HCT116 (cell line): ENCODE measurements around the gene RNU6-9. TPM values are rescaled to one million over a fixed set of nuclear protein-coding genes. Genes with fewer than 3 reads are reported as not detected.

Experiments
- ATAC-seq: fragments of 200-7000 bp; cut with Tn5 transposase; 2 replicates; pipeline ENCODE4 v1.9.1; 2020; ENCODE audit warnings: mild to moderate bottlenecking, moderate library complexity
- BruUV-seq: library from RNA; stranded (reverse); fragments of 400-500 nt; replicated peaks from 2 replicates; lab custom pipeline; 2021; lab: Mats Ljungman, UMichigan
- CTCF ChIA-PET: fragments of 300-600 bp; sonication (Branson Sonifier 250); formaldehyde crosslinking; loops from one replicate; lab custom pipeline; 2021; ENCODE audit warnings: antibody characterized with exemption; lab: Charles Lee
- POLR2A ChIA-PET: fragments of 300-600, 350-600 bp; sonication (Branson Sonifier 250); formaldehyde crosslinking; loops from one replicate; lab custom pipeline; 2021; ENCODE audit warnings: antibody characterized with exemption; lab: Charles Lee
- RAD21 ChIA-PET, 2 experiments: fragments of 300-600 bp; sonication (Branson Sonifier 250); formaldehyde crosslinking; loops; one replicate each; lab custom pipeline; 2023; ENCODE audit warnings: low total read pairs in 2 of 2; ENCODE audit not compliant: uncharacterized antibody in 2 of 2, unreplicated experiment in 2 of 2, low non-redundant PET in 1 of 2; lab: Charles Lee
- DNase-seq: peaks from one replicate; pipeline ENCODE4 v3.0.0-alpha.2; 2010; ENCODE audit warnings: low read depth, low spot score
- H2AFZ ChIP-seq: fragments of 200-600 bp; shearing (Covaris generic), sonication (generic); 2 replicates; pipeline ENCODE4 v1.6.1; 2017; ENCODE audit warnings: low read depth, mixed run types, mixed read lengths, antibody characterized with exemption, low read length; ENCODE audit not compliant: poor library complexity, severe bottlenecking
- H3K27ac ChIP-seq: 2 replicates; pipeline ENCODE4 v1.5.1; 2012; ENCODE audit warnings: low read depth, low read length
- H3K27me3 ChIP-seq: fragments of 200-600 bp; sonication (generic); 2 replicates; pipeline ENCODE4 v1.6.1; 2016; ENCODE audit warnings: mixed run types, low read length, mixed read lengths; ENCODE audit not compliant: insufficient read depth
- H3K36me3 ChIP-seq, 2 experiments: fragments of 200-500 bp in 1 of 2; fragments of 200-600 bp in 1 of 2; sonication (Bioruptor generic) in 1 of 2; sonication (generic) in 1 of 2; 2 replicates each; pipeline versions ENCODE4 v1.5.1 to v1.6.1; 2014 to 2016; ENCODE audit warnings: low read length in 2 of 2, inconsistent platforms in 1 of 2, mixed read lengths in 1 of 2, mixed run types in 1 of 2; ENCODE audit not compliant: insufficient read depth in 2 of 2, control insufficient read depth in 1 of 2
- H3K4me1 ChIP-seq, 2 experiments: fragments of 200-600 bp in 1 of 2; sonication (generic) in 1 of 2; 2 replicates each; pipeline versions ENCODE4 v1.5.1 to v1.6.1; 2012 to 2017; ENCODE audit warnings: low read length in 2 of 2, inconsistent platforms in 1 of 2, mild to moderate bottlenecking in 1 of 2, mixed read lengths in 1 of 2, mixed run types in 1 of 2, moderate library complexity in 1 of 2; ENCODE audit not compliant: insufficient read depth in 2 of 2, control insufficient read depth in 1 of 2
- H3K4me2 ChIP-seq: fragments of 200-600 bp; sonication (generic); 2 replicates; pipeline ENCODE4 v1.6.1; 2017; ENCODE audit warnings: mixed run types, low read length, mixed read lengths
- H3K4me3 ChIP-seq, 2 experiments: fragments of 200-600 bp in 1 of 2; sonication (generic) in 1 of 2; replicated peaks in 1 of 2; 2 replicates each; pipeline ENCODE4 v1.5.1; 2011 to 2016; ENCODE audit warnings: low read length in 2 of 2, control low read depth in 1 of 2, low read depth in 1 of 2, mild to moderate bottlenecking in 1 of 2, mixed read lengths in 1 of 2, mixed run types in 1 of 2
- H3K79me2 ChIP-seq: fragments of 200-600 bp; sonication (generic); 2 replicates; pipeline ENCODE4 v1.6.1; 2017; ENCODE audit warnings: mild to moderate bottlenecking, mixed run types, low read length, moderate library complexity, mixed read lengths; ENCODE audit not compliant: insufficient read depth
- H3K9ac ChIP-seq: fragments of 200-600 bp; sonication (generic); 2 replicates; pipeline ENCODE4 v1.6.1; 2016; ENCODE audit warnings: low read length, mixed read lengths
- H3K9me2 ChIP-seq: fragments of 200-600 bp; sonication (generic), shearing (Covaris generic); 2 replicates; pipeline ENCODE4 v1.6.1; 2017; ENCODE audit warnings: mixed run types, mild to moderate bottlenecking, moderate library complexity; ENCODE audit not compliant: insufficient read depth
- H3K9me3 ChIP-seq, 2 experiments: fragments of 200-500 bp in 1 of 2; fragments of 200-600 bp in 1 of 2; sonication (Bioruptor generic) in 1 of 2; sonication (generic) in 1 of 2; 2 replicates each; pipeline ENCODE4 v1.6.1; 2014 to 2017; ENCODE audit warnings: low read length in 2 of 2, mixed read lengths in 2 of 2, inconsistent platforms in 1 of 2, low read depth in 1 of 2, mild to moderate bottlenecking in 1 of 2, mixed run types in 1 of 2, moderate library complexity in 1 of 2; ENCODE audit not compliant: control insufficient read depth in 1 of 2, insufficient read depth in 1 of 2
- H4K20me1 ChIP-seq: fragments of 200-600 bp; sonication (generic), shearing (Covaris generic); 2 replicates; pipeline ENCODE4 v1.6.1; 2017; ENCODE audit warnings: mixed run types, mild to moderate bottlenecking, moderate library complexity; ENCODE audit not compliant: insufficient read depth
- ATF3 ChIP-seq: IDR thresholded peaks from 2 replicates; pipeline ENCODE4 v1.6.1; 2012
- CTCF ChIP-seq, 3 experiments: fragments of 200-600 bp in 1 of 3; sonication (generic) in 1 of 3; IDR thresholded peaks in 2 of 3; conservative IDR thresholded peaks in 1 of 3; 2 replicates each; pipeline ENCODE4 v1.5.1; 2012 to 2017; ENCODE audit warnings: low read depth in 2 of 3, low read length in 2 of 3, antibody characterized with exemption in 1 of 3, borderline replicate concordance in 1 of 3, control low read depth in 1 of 3, mild to moderate bottlenecking in 1 of 3, mixed read lengths in 1 of 3, mixed run types in 1 of 3, moderate library complexity in 1 of 3; ENCODE audit not compliant: insufficient read depth in 1 of 3
- JUND ChIP-seq: IDR thresholded peaks from 2 replicates; pipeline ENCODE4 v1.6.1; 2012
- SP1 ChIP-seq: IDR thresholded peaks from 2 replicates; pipeline ENCODE4 v1.6.1; 2012; ENCODE audit warnings: low read depth
- ZBTB33 ChIP-seq: IDR thresholded peaks from 2 replicates; pipeline ENCODE4 v1.6.1; 2011; ENCODE audit warnings: mild to moderate bottlenecking, low read length, moderate library complexity; ENCODE audit not compliant: insufficient replicate concordance; ENCODE audit errors: extremely low read depth
- ZFX ChIP-seq: fragments of 450-650 bp; IDR thresholded peaks from 2 replicates; pipeline ENCODE4 v1.6.1; 2017
- ZNF274 ChIP-seq: fragments of 200-500 bp; sonication (Bioruptor generic); IDR thresholded peaks from 2 replicates; pipeline ENCODE4 v1.6.1; 2014; ENCODE audit warnings: mild to moderate bottlenecking, low read depth, low read length, inconsistent platforms
- intact Hi-C: fragments of 100-400 bp; cut with micrococcal nuclease; formaldehyde crosslinking; loops from 2 replicates; pipeline ENCODE4 v1.10.0; 2022
- total RNA-seq: library from RNA; stranded (reverse); gene quantifications from one replicate; pipeline ENCODE4 v1.2.1, GENCODE V29; 2021; ENCODE audit not compliant: unreplicated experiment

Gene RNU6-9
- total RNA-seq, 1 experiment from 2014 or later: not detected

- H3K4me3 ChIP-seq: no peak overlapping the region
- no peak overlapping the region for H3K4me2 ChIP-seq
- no peak overlapping the region for H2AFZ ChIP-seq
- RAD21 ChIA-PET: no interaction called here
- no peaks in the 10 kb centered on the region for H3K9me3 ChIP-seq
- intact Hi-C loops: no loop called here
- no peak for TF ChIP-seq CTCF (IDR thresholded peaks at IDR 0.05 in 2 of 3, conservative IDR thresholded peaks at IDR 0.05 in 1 of 3; ENCODE audit: borderline replicate concordance in 1 of 3, insufficient read depth in 1 of 3, low read depth in 2 of 3, low read length in 2 of 3)
- no peak for TF ChIP-seq ATF3
- TF ChIP-seq JUND: no peak
- no peak for TF ChIP-seq SP1
- TF ChIP-seq ZBTB33: no peak
- TF ChIP-seq ZNF274: no peak
- TF ChIP-seq ZFX: no peak
- ATAC-seq (no peak), DNase-seq (no peak)
- CTCF ChIA-PET: no interaction called here
- H3K27me3 ChIP-seq: no peaks in the 10 kb centered on the region
- H3K27ac ChIP-seq: no peak overlapping the region
- peaks cover 13 to 25% of the 10 kb centered on the region in 2 experiments for H3K4me1 ChIP-seq
- no peaks in the 10 kb centered on the region for H4K20me1 ChIP-seq
- H3K79me2 ChIP-seq: peaks cover 12% of the 10 kb centered on the region; the same call in 1 of the 2 replicates
- TSS peak; percentile 31 for BruUV-seq
- POLR2A ChIA-PET: interaction anchor here (0.6 kb wide), 1 partner anchor 567 kb away, joined by 4 read pairs; no protein-coding TSS in a partner anchor
- peaks cover 9 to 19% of the 10 kb centered on the region in 2 experiments; a peak in 3 of 4 replicates for H3K36me3 ChIP-seq
- H3K9me2 ChIP-seq: no peaks in the 10 kb centered on the region
- no peak overlapping the region for H3K9ac ChIP-seq
Measured at GRCh38 chr19:888581-889385, 4.5 kb upstream of the RNU6-9 start.
